ENCODE results near the gene RSRP1. TPM values are rescaled to one million over a fixed set of nuclear protein-coding genes. Genes with fewer than 3 reads are reported as not detected.

The RSRP1 gene
- total and polyA plus RNA-seq, 2 of the 8 experiments (the other 6 are each of a cell fraction or from before 2014, with no cell fraction given): 32.9 to 59.4 TPM

GRCh38 chr1:25239681-25240541 lies 7.3 kb downstream of the RSRP1 start:
- DNase-seq (ENCODE audit: low read depth in 1 of 2, low spot score in 2 of 2): peak; percentile 88 to 89
- Histone ChIP-seq H3K4me1 (replicated peaks in 1 of 4; ENCODE audit: control insufficient read depth in 3 of 4, insufficient read depth in 4 of 4, low read length in 3 of 4) (peaks cover 0 to 5% (median 0%) of the 10 kb centered on the region in 4 experiments; a peak in 1 of 7 replicates), H3K36me3 (ENCODE audit: control insufficient read depth in 2 of 4, insufficient read depth in 4 of 4, low read length in 3 of 4) (peaks cover 13 to 31% (median 19%) of the 10 kb centered on the region in 4 experiments), H4K20me1 (replicated peaks in 1 of 2; ENCODE audit: control insufficient read depth in 1 of 2, insufficient read depth in 2 of 2, low read length in 2 of 2) (peaks cover 0 to under 1% of the 10 kb centered on the region in 2 experiments), H2AFZ (ENCODE audit: low read length) (peak overlapping the region; percentile 89; the same call in 1 of the 2 replicates), H3K27ac (ENCODE audit: low read depth, low read length) (peak overlapping the region; percentile 48; the same call in 1 of the 2 replicates), H3K79me2 (ENCODE audit: control insufficient read depth in 1 of 2, insufficient read depth in 2 of 2, low read length in 2 of 2) (peaks cover 0 to 5% of the 10 kb centered on the region in 2 experiments; a peak in 1 of 4 replicates), H3K23me2 (ENCODE audit: low read depth, low read length) (peaks cover 3% of the 10 kb centered on the region; the same call in 1 of the 2 replicates), H2BK12ac (ENCODE audit: low read depth, low read length) (no peak overlapping the region), H3K4me2 (ENCODE audit: insufficient read depth in 1 of 2, low read depth in 2 of 2, low read length in 2 of 2) (peak overlapping the region; percentile 55 to 74), H3K27me3 (replicated peaks in 1 of 4; ENCODE audit: control insufficient read depth in 3 of 4, extremely low read depth in 1 of 4, insufficient read depth in 3 of 4, low read length in 3 of 4) (no peaks in the 10 kb centered on the region), H2BK15ac (ENCODE audit: low read length) (no peak overlapping the region), H3K23ac (ENCODE audit: insufficient read length) (no peak overlapping the region), H3K56ac (replicated peaks; ENCODE audit: insufficient read length, low read depth, low read length) (peak overlapping the region; percentile 91), H2BK120ac (replicated peaks; ENCODE audit: low read depth, low read length) (peak overlapping the region; percentile 66), H2BK20ac (ENCODE audit: low read length) (no peak overlapping the region), H3K9ac (replicated peaks in 1 of 4; ENCODE audit: extremely low read depth in 1 of 4, low read depth in 3 of 4, low read length in 3 of 4) (peak overlapping the region; percentile 31 to 52 (median 43); a peak in 6 of 7 replicates), H2BK5ac (ENCODE audit: low read depth, low read length) (peak overlapping the region; percentile 88), H4K5ac (ENCODE audit: insufficient read length, low read depth, low read length) (peak overlapping the region; percentile 75), H4K91ac (replicated peaks; ENCODE audit: insufficient read length, low read length) (peak overlapping the region; percentile 80), H3K14ac (ENCODE audit: insufficient read length) (no peak overlapping the region), H3K18ac (ENCODE audit: extremely low read depth, low read length) (peak overlapping the region; percentile 48; the same call in 1 of the 2 replicates), H3K4ac (replicated peaks; ENCODE audit: insufficient read length, low read depth, low read length) (peak overlapping the region; percentile 85), H3K79me1 (ENCODE audit: low read depth, low read length) (no peaks in the 10 kb centered on the region; the same call in 1 of the 2 replicates), H4K8ac (ENCODE audit: extremely low read depth, insufficient read depth, low read length) (peak overlapping the region; percentile 75; the same call in 1 of the 2 replicates), H3K4me3 (ENCODE audit: extremely low read depth in 1 of 4, insufficient read depth in 2 of 4, low read depth in 3 of 4, low read length in 4 of 4) (peak overlapping the region; percentile 45 to 73 (median 54)), H2AK5ac (ENCODE audit: low read depth, low read length) (no peak overlapping the region), H3K9me3 (ENCODE audit: insufficient read depth in 2 of 2, low read depth in 1 of 2, low read length in 1 of 2) (no peaks in the 10 kb centered on the region)
- ChIA-PET CTCF (ENCODE audit: partially characterized antibody) (interaction anchor here (0.6 to 1.8 kb wide), 8 partner anchors 8 to 802 kb away, joined by 3 to 5 read pairs (median 3); partner anchors contain the start of gene SYF2), POLR2A (ENCODE audit: partially characterized antibody) (interaction anchor here (0.6 to 2.0 kb wide), 9 partner anchors 8 to 465 kb away, joined by 3 to 9 read pairs (median 4); partner anchors contain the start of gene SYF2)
- FAIRE-seq: no peak
- WGBS, 2 experiments (ENCODE audit: extremely low coverage in 1 of 2, insufficient coverage in 1 of 2, insufficient read length in 1 of 2, insufficient replicate concordance in 2 of 2, low coverage in 1 of 2, low lambda C conversion rate in 2 of 2, missing lambda C conversion rate in 1 of 2): 2% methylated on average over 41 of the region's 41 CpGs; no CpG with 5 or more reads in 1 of the 2 experiments
- TF ChIP-seq KDM1A (IDR thresholded peaks at IDR 0.05; ENCODE audit: borderline replicate concordance, low read length): no peak
- TF ChIP-seq TEAD4 (IDR thresholded peaks at IDR 0.05; ENCODE audit: low read depth, low read length): no peak
- no peak for TF ChIP-seq SRF (IDR thresholded peaks at IDR 0.05; ENCODE audit: low read depth, low read length)
- TF ChIP-seq SP4 (IDR thresholded peaks at IDR 0.05; ENCODE audit: low read length): no peak
